ENCODE measurements around the gene NOXO1.
A peak's percentile ranks its signal among the peaks of the same experiment; 100 is the strongest.

NOXO1 gene

DNA sequence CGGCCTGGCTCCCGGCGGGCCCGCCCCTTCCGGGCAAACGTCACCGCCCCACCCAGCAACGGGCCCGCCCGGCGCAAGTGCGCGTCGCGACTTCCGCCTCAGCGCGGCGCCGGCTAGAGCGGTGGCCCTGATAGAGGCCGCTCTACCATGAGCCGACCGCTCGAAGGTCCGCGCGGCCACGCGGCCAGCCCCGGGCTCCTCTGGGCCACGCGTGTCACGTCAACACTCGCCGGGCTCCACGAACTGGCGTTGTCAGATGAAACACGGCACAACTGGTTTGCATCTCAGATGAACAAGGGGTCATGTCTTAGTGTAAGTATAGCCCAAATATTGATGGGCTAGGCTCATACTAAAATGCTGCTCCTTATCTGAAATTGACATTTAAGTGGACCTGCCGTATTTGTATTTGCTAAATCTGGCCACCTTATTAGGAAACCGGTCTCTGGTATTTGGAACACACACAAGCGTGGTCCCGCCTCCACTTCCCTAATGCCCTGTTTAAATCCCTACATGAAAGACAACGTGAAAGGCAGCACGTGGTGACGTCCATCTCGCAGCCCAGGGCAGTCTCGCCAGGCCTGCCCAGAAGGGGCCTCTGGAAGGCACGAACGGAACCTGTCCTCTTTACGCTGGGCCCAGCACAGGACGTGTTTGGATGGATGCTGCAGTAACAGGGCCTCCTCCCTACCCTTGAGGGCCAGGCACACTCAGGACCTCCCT, 28.7 kb upstream of the NOXO1 start, which contains the start of gene ZNF598:
ZNF598 (minus strand) TSS at position 31 of the 720 bp plus-strand sequence.
- peak; percentile 58 for DNase-seq

DNA sequence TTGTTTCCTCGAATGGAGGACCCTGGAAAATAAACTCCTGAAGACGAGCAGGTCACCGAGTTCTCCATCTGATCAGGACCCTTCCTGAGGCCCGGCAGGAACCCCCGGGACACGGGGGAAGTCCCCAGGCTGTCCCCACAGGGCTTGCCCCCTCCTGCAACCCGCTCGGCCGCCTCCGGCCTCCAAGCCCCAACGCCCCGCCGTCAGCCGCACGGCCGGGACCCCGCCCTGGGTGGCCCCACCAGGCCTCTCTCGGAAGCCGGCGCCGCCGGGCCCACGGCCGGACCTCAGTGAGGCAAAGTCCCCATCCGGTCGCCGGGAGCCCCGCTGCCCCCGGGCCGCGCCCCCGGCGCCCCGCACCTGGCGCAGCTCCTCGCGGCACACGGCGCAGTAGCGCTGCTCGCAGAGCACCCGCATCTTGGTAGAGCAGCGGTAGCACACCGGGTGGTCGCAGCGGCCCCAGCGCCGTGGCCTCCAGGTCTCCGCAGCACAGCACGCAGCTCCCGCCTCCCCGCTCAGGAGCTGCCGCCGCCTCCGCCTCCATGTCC, 28.0 kb upstream of the NOXO1 start:
- no peak for DNase-seq

GRCh38 chr16:2008631-2009163, 27.4 kb upstream of the NOXO1 start:
- no peak for DNase-seq

DNA sequence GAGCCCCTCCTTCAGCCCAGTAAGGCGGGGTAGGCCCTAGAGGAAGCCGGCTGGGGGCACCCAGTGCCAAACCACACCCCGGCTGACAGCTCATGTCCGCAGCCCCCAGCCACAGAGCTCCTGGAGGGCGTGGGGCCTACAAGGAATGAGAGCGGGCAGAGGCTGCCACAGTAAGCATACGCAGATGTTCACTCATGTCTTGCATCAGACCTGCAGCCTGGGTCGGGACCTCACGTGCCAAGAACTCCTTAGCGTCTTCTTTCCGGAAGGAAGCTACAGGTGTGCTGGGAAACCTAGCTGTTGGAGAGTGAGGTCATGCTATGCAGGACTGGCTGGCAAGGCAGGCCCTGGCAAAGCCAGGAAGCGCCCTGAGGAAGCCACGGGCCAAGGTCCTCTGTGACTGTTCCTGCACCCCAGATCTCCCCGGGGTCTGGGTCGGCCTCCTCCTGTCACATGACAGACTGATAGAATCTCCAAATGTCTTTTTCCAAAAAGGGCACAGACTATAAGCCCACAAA, 26.8 kb upstream of the NOXO1 start:
- DNase-seq: no peak

- no peak for DNase-seq
Measured at GRCh38 chr16:2007081-2007836, 26.0 kb upstream of the NOXO1 start.

GRCh38 chr16:2006317-2006716, 25.0 kb upstream of the NOXO1 start:
- DNase-seq: no peak

- peak; percentile 29 for DNase-seq
Measured at GRCh38 chr16:2005646-2006045, 24.4 kb upstream of the NOXO1 start.

DNA sequence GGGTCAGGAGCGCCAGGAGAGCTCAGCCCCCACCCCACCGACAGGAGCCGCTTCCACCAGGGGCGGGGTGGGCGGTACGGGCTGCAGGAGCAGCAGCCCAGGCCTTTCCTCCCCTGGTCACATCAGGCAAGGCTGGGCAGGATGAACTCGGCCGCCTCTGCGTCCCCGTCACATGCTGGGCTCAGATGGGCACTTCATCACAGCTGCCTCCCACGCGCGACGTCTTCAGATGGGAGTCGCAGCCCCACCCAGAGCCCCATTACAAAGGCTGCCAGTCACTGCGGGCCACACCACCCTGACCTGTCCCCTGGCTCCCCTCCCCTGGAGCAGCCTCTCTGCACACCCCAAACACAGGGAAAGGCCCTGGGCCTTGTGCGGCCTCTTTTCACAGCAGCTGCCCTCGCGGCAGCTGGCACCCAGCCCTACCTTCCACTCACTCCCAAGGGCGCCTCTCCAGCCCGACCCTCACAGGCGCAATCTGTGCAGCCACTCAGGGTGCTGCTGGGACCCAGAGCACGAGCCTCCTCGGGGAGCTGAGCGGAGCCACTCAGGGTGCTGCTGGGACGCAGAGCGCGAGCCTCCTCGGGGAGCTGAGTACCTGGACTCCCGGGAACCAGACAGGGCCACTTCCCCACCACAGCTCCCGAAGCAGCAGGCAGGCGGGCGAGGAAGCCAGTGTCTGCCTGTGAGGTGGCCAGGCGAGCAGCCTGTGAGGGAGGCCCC, 23.7 kb upstream of the NOXO1 start:
- DNase-seq: no peak

DNA sequence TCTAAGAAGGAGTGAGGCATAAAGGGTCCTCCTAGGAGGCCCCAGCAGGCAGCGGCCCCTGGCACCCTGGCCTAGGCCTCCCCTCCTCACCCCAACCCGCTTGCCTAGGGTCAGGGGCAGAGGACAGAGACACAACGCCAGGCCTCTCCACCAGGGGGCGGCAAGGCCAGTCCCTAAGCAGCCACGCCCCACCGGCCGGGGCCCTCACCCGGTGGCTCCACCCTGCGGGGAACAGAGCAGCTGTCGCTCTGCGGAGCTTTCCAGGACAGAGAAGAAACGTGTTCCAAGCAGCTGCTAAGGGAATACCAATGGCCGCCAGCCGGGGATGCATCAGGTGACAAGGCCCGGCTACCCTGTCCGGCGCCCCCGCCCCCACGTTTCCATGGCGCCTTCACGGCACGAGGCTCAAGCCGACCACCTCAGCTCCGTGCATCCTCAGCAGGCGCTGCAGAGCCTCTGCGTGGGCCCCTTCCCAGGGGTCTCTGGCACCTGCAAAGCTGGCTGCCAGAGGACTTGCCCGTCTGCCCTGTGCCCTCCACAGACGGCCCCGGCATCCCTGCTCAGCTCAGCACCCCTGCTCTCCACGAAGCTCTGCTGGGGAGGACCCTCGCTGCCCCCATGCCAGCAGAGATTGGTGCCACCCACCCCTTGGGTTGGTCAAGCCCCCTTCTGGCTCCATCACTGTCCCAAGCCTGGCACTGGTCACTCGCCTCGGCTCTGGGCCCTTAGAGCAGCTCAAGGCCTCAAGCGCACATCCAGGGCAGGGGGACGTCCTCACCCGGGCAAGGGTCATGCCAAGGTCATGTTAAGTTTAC, 22.8 kb upstream of the NOXO1 start:
- DNase-seq: peak; percentile 13

- no peak for DNase-seq
Measured at GRCh38 chr16:2003231-2003826, 22.1 kb upstream of the NOXO1 start.

DNA sequence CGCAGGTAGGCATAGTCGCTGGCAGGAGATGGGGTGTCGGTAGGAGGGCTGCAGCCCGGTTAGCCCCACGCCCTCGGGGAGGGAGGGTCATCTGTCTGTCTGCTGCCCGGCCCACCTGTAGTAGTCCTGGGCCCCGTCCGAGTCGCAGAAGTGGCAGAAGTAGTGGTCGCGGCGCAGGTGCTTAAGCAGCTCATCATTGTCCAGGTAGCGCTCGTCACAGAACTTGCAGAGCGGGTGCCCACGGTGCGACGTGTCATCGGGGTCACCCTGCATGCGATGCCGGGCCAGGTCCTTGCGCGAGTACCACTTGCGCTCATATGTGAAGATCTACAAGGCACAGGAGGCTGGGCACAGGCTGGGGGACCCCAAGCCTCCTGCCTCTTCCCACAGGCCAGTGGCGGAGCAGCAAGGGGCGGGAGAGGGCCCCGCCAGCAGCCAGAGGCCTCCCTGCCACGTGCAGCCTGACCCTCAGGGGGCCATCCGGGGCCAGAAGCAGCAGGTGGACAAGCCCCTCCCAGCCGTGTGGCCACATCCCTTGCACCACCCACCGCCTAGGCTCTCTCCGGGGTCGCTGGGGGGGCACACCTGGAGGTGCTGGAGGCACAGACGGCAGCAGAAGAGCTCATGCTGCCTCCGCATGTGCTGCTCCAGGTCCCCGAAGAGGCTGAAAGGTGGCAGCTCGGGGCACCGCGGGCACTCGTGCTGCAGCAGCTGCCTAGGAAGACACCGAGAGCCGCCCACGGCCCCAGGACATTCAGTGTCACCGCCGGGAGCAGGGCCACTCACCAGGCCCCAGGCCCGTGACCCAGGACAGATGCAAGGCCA, 21.3 kb upstream of the NOXO1 start:
- no peak for DNase-seq

DNA sequence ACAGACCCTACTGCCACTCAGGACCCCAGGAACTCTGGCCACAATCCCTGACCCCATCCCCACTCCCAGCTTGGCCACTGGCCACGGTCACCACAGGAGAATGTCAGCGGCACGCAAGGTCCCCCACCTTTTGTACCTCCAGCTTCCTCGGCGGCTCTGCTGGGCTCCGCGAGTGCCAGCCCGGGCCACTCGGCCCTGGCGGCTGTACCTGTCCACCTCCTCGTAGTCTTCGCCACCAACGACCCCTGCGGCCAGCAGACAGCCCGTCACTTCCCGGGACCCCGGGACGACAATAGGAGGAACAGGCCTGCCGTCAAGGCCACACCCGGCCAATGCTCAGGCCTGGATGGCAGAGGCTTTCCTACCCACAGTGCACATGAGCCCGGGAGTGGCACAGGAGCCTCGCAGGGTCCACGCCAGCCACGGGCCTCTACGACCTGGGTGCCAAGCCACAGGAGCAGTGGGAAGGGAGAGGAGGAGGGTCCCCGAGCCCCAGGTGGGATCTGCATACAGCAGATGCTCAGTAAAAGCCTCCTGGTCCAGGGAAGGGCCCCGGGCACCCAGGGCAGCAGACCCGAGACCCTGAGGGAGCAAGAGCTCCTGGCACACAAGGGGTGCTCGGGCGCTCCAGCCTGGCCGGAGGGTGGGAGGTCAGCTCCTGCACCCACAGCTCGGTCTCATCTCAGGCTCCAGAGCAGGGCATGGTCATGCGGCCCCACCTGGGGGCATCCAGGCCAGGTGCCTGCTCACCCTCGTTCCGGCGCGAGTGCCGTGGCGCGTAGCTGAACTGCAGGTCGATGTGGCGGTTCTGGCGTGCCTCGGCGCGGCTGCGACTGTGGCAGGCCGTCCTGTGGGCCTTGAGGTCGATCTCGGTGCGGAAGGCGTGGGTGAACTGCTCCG, 20.4 kb upstream of the NOXO1 start:
- DNase-seq: no peak

- DNase-seq: no peak
Measured at GRCh38 chr16:2001035-2001434, 19.8 kb upstream of the NOXO1 start.

DNA sequence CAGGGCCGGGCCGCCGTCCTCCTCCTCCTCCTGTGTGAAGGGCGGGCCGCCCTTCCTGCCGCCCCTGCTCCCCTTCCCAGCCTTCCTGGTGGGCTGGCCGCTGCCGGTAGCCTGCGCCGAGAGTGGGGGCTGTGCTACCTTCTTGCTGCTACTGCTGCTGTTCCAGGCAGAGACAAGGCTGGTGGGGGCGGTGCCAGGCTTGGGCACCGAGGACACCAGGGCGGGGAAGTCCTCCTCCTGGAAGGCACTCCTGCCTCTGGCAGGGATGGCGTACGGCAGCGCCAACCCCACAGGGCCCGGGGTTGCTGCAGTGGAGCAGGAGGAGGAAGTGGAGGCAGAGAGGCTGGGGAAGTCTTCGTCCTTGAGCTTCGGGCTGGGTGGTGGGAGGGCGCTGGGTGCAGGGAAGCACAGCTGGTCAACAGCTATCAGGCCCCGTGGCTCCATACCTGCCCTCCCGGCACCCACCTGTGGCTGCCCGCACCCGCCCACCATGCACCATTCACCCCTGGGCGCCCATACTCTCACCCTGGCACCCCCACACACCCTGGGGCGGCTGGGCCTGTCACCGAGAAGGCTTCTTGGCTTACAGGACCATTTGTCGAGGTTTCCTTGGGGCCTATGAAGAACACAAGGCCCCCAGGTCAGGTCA, 18.7 kb upstream of the NOXO1 start:
- DNase-seq: no peak

DNA sequence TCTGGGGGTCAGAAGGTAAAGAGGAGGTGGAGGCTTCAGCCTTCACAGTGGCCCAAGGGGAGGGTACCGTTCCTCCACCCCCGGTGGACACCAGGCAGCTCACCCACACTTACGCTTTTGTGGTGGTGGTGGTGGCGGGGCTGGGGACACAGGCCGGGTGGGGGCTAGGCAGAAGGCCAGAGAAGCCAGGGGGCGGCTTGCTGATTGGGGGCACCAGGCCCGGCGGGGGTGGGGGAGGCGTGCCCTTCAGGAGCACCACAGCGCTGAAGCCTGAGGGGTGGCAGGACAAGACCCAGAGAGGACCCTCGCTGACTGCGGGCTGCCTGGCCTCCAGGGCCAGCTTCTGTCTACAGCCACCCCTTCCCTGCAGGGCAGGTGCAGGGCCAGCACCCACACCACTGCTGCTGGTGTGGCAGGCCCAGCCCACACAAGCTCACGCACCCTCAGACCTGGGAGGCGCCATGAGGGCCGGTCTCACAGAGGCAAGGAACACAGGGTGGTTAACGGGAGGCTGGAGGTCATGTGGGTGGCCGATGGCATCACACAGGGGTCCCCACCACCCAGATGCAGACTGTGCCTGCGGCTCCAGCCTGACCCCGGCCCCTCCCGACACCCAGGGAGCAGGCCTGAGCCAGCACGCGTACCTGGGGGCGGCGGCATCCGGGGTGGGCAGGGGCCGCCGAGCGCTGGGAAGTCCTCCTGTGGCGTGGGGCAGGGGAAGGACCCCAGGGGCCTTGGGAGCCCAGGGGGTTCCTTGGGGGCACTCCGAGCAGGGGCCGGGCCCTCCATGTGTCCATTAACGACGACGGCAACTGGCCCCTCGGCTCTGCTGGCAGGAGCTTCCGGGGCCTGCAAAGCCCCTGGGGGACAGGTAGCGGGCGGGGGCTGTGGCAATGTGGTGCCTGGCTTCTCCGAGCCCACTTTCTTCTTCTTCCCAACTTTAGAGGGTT, 17.9 kb upstream of the NOXO1 start:
- DNase-seq: no peak

GRCh38 chr16:1998360-1998835, 17.1 kb upstream of the NOXO1 start:
- no peak for DNase-seq

DNA sequence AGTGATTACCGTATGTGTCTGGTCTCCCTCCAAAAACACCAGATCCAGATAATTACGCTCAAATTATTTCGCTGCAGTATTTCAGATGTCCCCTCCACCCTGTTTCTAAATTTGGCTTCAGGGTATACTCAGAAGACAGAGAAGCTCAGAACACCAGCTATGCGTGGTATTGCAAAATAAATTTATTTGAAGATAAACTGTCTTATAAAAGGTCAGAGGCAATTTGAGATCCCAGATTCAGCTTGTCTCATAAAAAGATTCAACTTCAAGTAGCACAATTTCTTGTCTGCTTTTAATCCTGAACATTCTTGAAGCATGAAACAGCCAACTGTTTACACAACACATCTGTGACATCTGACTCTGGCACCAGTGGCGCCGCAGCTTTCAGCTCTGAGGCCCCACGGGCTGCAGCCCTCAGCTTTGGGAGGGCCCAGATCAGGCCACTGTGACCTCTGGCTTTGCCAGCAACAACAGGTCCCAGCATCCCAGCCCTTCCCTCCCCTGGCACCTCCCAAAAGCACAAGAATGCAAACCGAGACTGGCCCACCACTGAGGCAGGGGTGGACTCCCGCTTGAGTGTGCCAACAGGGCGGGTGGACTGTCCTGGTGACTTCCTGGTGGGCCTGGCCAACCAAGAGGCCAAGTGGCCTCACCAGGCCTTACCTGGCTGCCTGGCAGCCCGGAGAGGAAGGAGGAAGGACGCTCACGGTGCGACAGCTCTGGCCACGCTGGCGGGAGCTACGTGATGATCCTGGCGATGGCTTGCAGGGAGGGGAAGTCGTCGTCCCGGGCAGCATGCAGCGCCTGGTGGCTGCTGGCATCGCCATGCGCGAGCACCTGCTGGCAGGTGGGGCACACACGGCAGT, 16.5 kb upstream of the NOXO1 start:
- no peak for DNase-seq

Measured in DMS79 treated with DMSO at 0.1 percent for 48 hours (cell line).